Osteoblast (primary cell): ENCODE data around the gene MAPRE3. TPM values are rescaled to one million over a fixed set of nuclear protein-coding genes. Genes with fewer than 3 reads are reported as not detected.

Experiments used
- DNase-seq: peaks from one replicate; pipeline ENCODE4 v3.0.0; 2011; ENCODE audit warnings: low spot score, mixed read lengths; ENCODE audit not compliant: insufficient read length; ENCODE audit errors: missing footprints
- H2AFZ ChIP-seq: 2 replicates; pipeline ENCODE4 v1.6.0; 2011; ENCODE audit warnings: mild to moderate bottlenecking, low read length
- H3K27ac ChIP-seq: 2 replicates; pipeline ENCODE4 v1.5.1; 2011; ENCODE audit warnings: mild to moderate bottlenecking, low read depth, low read length, moderate library complexity
- H3K27me3 ChIP-seq: 2 replicates; pipeline ENCODE4 v1.6.0; 2012; ENCODE audit warnings: mild to moderate bottlenecking, control low read depth, inconsistent platforms, low read length, moderate library complexity; ENCODE audit not compliant: insufficient read depth
- H3K36me3 ChIP-seq: 2 replicates; pipeline ENCODE4 v1.5.1; 2011; ENCODE audit warnings: mild to moderate bottlenecking, low read length, control low read depth, moderate library complexity; ENCODE audit not compliant: insufficient read depth
- H3K4me1 ChIP-seq: 2 replicates; pipeline ENCODE4 v1.5.1; 2011; ENCODE audit warnings: mild to moderate bottlenecking, low read length, control low read depth, moderate library complexity; ENCODE audit not compliant: insufficient read depth
- H3K4me2 ChIP-seq: 2 replicates; pipeline ENCODE4 v1.6.0; 2011; ENCODE audit warnings: mild to moderate bottlenecking, low read length; ENCODE audit not compliant: insufficient read depth
- H3K4me3 ChIP-seq: fragments of 200-600 bp; sonication (generic); 3 replicates; pipeline ENCODE4 v1.5.1; 2012; ENCODE audit warnings: mild to moderate bottlenecking, low read length, inconsistent platforms; ENCODE audit not compliant: insufficient read depth
- H3K79me2 ChIP-seq: 2 replicates; pipeline ENCODE4 v1.6.0; 2012; ENCODE audit warnings: mild to moderate bottlenecking, low read length, control low read depth, inconsistent platforms; ENCODE audit not compliant: insufficient read depth
- H3K9me3 ChIP-seq: 2 replicates; pipeline ENCODE4 v1.5.1; 2011; ENCODE audit warnings: low read depth, low read length, control low read depth
- H4K20me1 ChIP-seq: 2 replicates; pipeline ENCODE4 v1.6.0; 2012; ENCODE audit warnings: mild to moderate bottlenecking, low read length, control low read depth; ENCODE audit not compliant: insufficient read depth
- CTCF ChIP-seq: IDR thresholded peaks from 2 replicates; pipeline ENCODE4 v1.5.1; 2011; ENCODE audit warnings: mild to moderate bottlenecking, low read depth, low read length, moderate library complexity; ENCODE audit errors: extremely low read depth
- total RNA-seq: library from RNA; depleted of rRNA; stranded (reverse); fragments of >200 nt; gene quantifications from 2 replicates; pipeline ENCODE4 v1.2.3, GENCODE V29; 2012

Gene MAPRE3
- total RNA-seq, 1 donor = 6.5 TPM

- H3K27me3 ChIP-seq = no peaks in the 10 kb centered on the region
- H3K9me3 ChIP-seq = no peaks in the 10 kb centered on the region
- H3K27ac ChIP-seq = no peak overlapping the region
- H3K79me2 ChIP-seq = peaks cover 2% of the 10 kb centered on the region
- no peak overlapping the region for H3K4me3 ChIP-seq
- peaks cover 39% of the 10 kb centered on the region for H3K36me3 ChIP-seq
- TF ChIP-seq CTCF = no peak
- no peak overlapping the region for H2AFZ ChIP-seq
- H4K20me1 ChIP-seq = peaks cover 3% of the 10 kb centered on the region
- peaks cover 12% of the 10 kb centered on the region for H3K4me1 ChIP-seq
- no peak overlapping the region for H3K4me2 ChIP-seq
- DNase-seq = no peak
Measured at GRCh38 chr2:27053776-27054175, 83.3 kb downstream of the MAPRE3 start.

GRCh38 chr2:27054721-27055120 is 84.3 kb downstream of the MAPRE3 start:
- Histone ChIP-seq H4K20me1 (peaks cover 5% of the 10 kb centered on the region), H3K4me1 (peaks cover 8% of the 10 kb centered on the region), H3K27me3 (no peaks in the 10 kb centered on the region), H3K4me2 (no peak overlapping the region), H3K4me3 (no peak overlapping the region), H2AFZ (no peak overlapping the region), H3K9me3 (no peaks in the 10 kb centered on the region), H3K79me2 (peaks cover 2% of the 10 kb centered on the region), H3K27ac (no peak overlapping the region), H3K36me3 (peaks cover 43% of the 10 kb centered on the region)
- no peak for TF ChIP-seq CTCF
- DNase-seq = no peak

- Histone ChIP-seq H3K79me2 (no peaks in the 10 kb centered on the region), H3K4me1 (peaks cover 2% of the 10 kb centered on the region), H2AFZ (no peak overlapping the region), H3K36me3 (peaks cover 46% of the 10 kb centered on the region), H3K4me2 (no peak overlapping the region), H3K27ac (no peak overlapping the region), H3K27me3 (no peaks in the 10 kb centered on the region), H3K9me3 (no peaks in the 10 kb centered on the region), H4K20me1 (peaks cover 3% of the 10 kb centered on the region), H3K4me3 (no peak overlapping the region)
- DNase-seq = no peak
- TF ChIP-seq CTCF = no peak
Measured at GRCh38 chr2:27057184-27057583, 86.7 kb downstream of the MAPRE3 start.

GRCh38 chr2:27058210-27058609 is 87.8 kb downstream of the MAPRE3 start:
- DNase-seq = no peak
- no peak for TF ChIP-seq CTCF
- Histone ChIP-seq H3K79me2 (no peaks in the 10 kb centered on the region), H3K27ac (no peak overlapping the region), H3K4me2 (no peak overlapping the region), H2AFZ (no peak overlapping the region), H3K27me3 (no peaks in the 10 kb centered on the region), H3K36me3 (peaks cover 54% of the 10 kb centered on the region), H3K9me3 (no peaks in the 10 kb centered on the region), H3K4me1 (no peaks in the 10 kb centered on the region), H4K20me1 (peaks cover 3% of the 10 kb centered on the region), H3K4me3 (no peak overlapping the region)
